NB4 (cell line): ENCODE measurements around the gene ZNF768.

ENCODE experiments used
- DNase-seq: peaks from one replicate; pipeline ENCODE4 v3.0.0; 2010; ENCODE audit warnings: low read depth
- H3K4me3 ChIP-seq: one replicate; pipeline ENCODE4 v1.5.1; 2011; ENCODE audit warnings: mild to moderate bottlenecking, low read depth, low read length, moderate library complexity
- CTCF ChIP-seq: IDR thresholded peaks from one replicate; pipeline ENCODE4 v1.5.1; 2012; ENCODE audit warnings: low read depth, low read length
- MAX ChIP-seq: IDR thresholded peaks from 2 replicates; pipeline ENCODE4 v1.6.1; 2011; ENCODE audit warnings: low read depth, low read length
- MYC ChIP-seq: IDR thresholded peaks from 2 replicates; pipeline ENCODE4 v1.6.1; 2011; ENCODE audit warnings: low read depth, low read length
- POLR2A ChIP-seq: IDR thresholded peaks from 2 replicates; pipeline ENCODE4 v1.6.1; 2011; ENCODE audit warnings: mild to moderate bottlenecking; ENCODE audit not compliant: insufficient read length; ENCODE audit errors: extremely low read depth

The ZNF768 gene

GRCh38 chr16:30569281-30569680 is 42.9 kb upstream of the ZNF768 start:
- no peak for TF ChIP-seq CTCF
- TF ChIP-seq MAX: no peak
- TF ChIP-seq POLR2A: no peak
- TF ChIP-seq MYC: no peak
- no peak overlapping the region for H3K4me3 ChIP-seq
- no peak for DNase-seq

GRCh38 chr16:30567991-30568638 is 41.7 kb upstream of the ZNF768 start:
- H3K4me3 ChIP-seq: no peak overlapping the region
- DNase-seq: peak; percentile 88
- TF ChIP-seq MYC: 0 out of 2 replicates have a peak, but pooled peaks have one; percentile 3
- peak; percentile 27; the same call in 1 of the 2 replicates for TF ChIP-seq MAX
- TF ChIP-seq CTCF: no peak

- peak; percentile 22 for DNase-seq
- H3K4me3 ChIP-seq: no peak overlapping the region
- TF ChIP-seq CTCF: no peak
- no peak for TF ChIP-seq MYC
- no peak for TF ChIP-seq MAX
- TF ChIP-seq POLR2A: no peak
Observed at GRCh38 chr16:30567160-30567990, 41.0 kb upstream of the ZNF768 start.

GRCh38 chr16:30566531-30566930 is 40.2 kb upstream of the ZNF768 start:
- no peak for TF ChIP-seq POLR2A
- no peak for TF ChIP-seq CTCF
- TF ChIP-seq MYC: no peak
- TF ChIP-seq MAX: no peak
- no peak overlapping the region for H3K4me3 ChIP-seq
- DNase-seq: no peak

- TF ChIP-seq MAX (no peak), MYC (no peak), POLR2A (no peak), CTCF (no peak)
- H3K4me3 ChIP-seq: no peak overlapping the region
Observed at GRCh38 chr16:30565984-30566383, 39.6 kb upstream of the ZNF768 start.

More at GRCh38 chr16:30565984-30566383, 39.6 kb upstream of the ZNF768 start:
- DNase-seq: no peak
